GM12892 (cell line): Measurements from ENCODE around the gene DHRS3.
"Not testable (repeated sequence)": the region's sequence is repeated elsewhere in the genome, so short reads cannot be mapped to it uniquely, and the experiment has no call there.

Experiments
- DNase-seq: peaks from one replicate; pipeline ENCODE4 v3.0.0; 2011; ENCODE audit not compliant: insufficient read length
- FAIRE-seq: peaks from 2 replicates; lab custom pipeline; 2011; peaks lifted over from hg19 to GRCh38; lab: Jason Lieb, UNC
- POLR2A ChIP-seq: IDR thresholded peaks from 2 replicates; pipeline ENCODE4 v1.6.1; 2011; ENCODE audit warnings: low read depth, low read length, control low read depth
- POLR2AphosphoS5 ChIP-seq: IDR thresholded peaks from 2 replicates; pipeline ENCODE4 v1.6.1; 2011; ENCODE audit warnings: low read depth, low read length, control low read depth
- TAF1 ChIP-seq: IDR thresholded peaks from 2 replicates; pipeline ENCODE4 v1.6.1; 2011; ENCODE audit warnings: low read depth, mild to moderate bottlenecking, control low read depth, low read length, borderline replicate concordance

The DHRS3 gene

GRCh38 chr1:12565966-12566352 lies 52.1 kb downstream of the DHRS3 start:
- DNase-seq (no peak), FAIRE-seq (no peak)
- TF ChIP-seq TAF1: no peak
- TF ChIP-seq POLR2AphosphoS5: no peak
- TF ChIP-seq POLR2A: no peak

GRCh38 chr1:12565094-12565965 lies 52.7 kb downstream of the DHRS3 start:
- no peak for TF ChIP-seq POLR2AphosphoS5
- DNase-seq (no peak), FAIRE-seq (no peak)

- FAIRE-seq, DNase-seq: not testable (repeated sequence)
Measured at GRCh38 chr1:12564251-12564650, 53.8 kb downstream of the DHRS3 start.

- no peak for FAIRE-seq
- TF ChIP-seq POLR2AphosphoS5: no peak
- DNase-seq: no peak
Measured at GRCh38 chr1:12562955-12563576, 54.9 kb downstream of the DHRS3 start.

GRCh38 chr1:12561121-12561520 lies 56.9 kb downstream of the DHRS3 start:
- FAIRE-seq (no peak), DNase-seq (no peak)
- TF ChIP-seq TAF1 (no peak), POLR2AphosphoS5 (no peak), POLR2A (no peak)

- FAIRE-seq (no peak), DNase-seq (no peak)
Measured at GRCh38 chr1:12556957-12557935, 60.8 kb downstream of the DHRS3 start.

GRCh38 chr1:12556368-12556930 lies 61.6 kb downstream of the DHRS3 start:
- no peak for DNase-seq
- no peak for FAIRE-seq
- no peak for TF ChIP-seq TAF1
- TF ChIP-seq POLR2AphosphoS5: no peak
- no peak for TF ChIP-seq POLR2A

More at GRCh38 chr1:12556957-12557935, 60.8 kb downstream of the DHRS3 start:
- no peak for TF ChIP-seq TAF1
- no peak for TF ChIP-seq POLR2AphosphoS5
- TF ChIP-seq POLR2A: no peak

- FAIRE-seq: no peak
- TF ChIP-seq POLR2A (no peak), TAF1 (no peak), POLR2AphosphoS5 (no peak)
- DNase-seq: no peak
Measured at GRCh38 chr1:12555411-12556367, 62.3 kb downstream of the DHRS3 start.

GRCh38 chr1:12554521-12555305 lies 63.3 kb downstream of the DHRS3 start:
- no peak for FAIRE-seq

GRCh38 chr1:12553963-12554362 lies 64.0 kb downstream of the DHRS3 start:
- DNase-seq (no peak), FAIRE-seq (no peak)
- no peak for TF ChIP-seq POLR2A
- no peak for TF ChIP-seq TAF1
- TF ChIP-seq POLR2AphosphoS5: no peak

More at GRCh38 chr1:12554521-12555305, 63.3 kb downstream of the DHRS3 start:
- DNase-seq: no peak
- TF ChIP-seq POLR2A: no peak
- no peak for TF ChIP-seq POLR2AphosphoS5
- TF ChIP-seq TAF1: no peak
